Measurements from ENCODE around the gene SH2D3A. TPM values are rescaled to one million over a fixed set of nuclear protein-coding genes. Genes with fewer than 3 reads are reported as not detected.
"Not testable (repeated sequence)": the region's sequence is repeated elsewhere in the genome, so short reads cannot be mapped to it uniquely, and the experiment has no call there.

Gene SH2D3A
- total RNA-seq, 1 donor from 2014 or later, result 27.6 TPM

DNA sequence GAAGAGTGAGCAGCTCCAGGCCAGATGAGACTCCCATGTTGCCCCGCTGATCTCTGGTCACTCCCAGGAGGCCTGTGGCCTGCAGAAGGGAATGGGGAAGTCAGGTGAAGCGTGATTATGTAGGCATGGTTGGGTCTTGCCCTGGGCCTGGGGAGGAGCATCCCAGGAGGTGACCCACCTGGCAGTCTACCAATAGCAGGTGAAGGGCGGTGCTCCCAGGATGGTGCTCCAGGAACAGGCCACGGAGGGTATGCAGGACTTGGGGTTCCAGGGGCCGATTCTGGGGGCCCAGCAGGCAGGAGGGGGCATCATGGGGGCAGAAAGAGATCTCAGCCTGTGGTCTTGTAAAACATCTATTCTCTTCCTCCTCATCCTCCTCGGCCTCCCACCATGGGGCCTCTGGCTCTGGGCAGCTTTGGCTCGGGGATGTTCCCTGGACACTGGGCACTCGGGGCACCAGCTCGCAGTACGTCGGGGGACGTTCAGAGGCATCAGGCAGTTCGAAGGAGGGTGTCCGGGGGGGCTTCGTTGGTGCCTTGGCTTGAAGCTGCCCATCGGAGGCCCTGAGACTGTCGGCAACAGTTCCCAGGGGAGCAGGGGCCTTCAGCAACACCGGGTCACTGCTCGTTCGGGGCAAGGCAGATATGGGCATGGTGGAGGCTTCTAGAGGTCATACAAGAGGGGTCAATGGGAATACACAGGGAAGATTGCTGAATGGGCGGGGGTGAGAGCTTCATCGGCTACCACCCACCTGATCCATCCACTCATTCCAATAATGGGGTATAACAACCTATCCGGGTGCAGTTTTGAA is 12.4 kb downstream of the SH2D3A start:
- TF ChIP-seq, protein P1, sequence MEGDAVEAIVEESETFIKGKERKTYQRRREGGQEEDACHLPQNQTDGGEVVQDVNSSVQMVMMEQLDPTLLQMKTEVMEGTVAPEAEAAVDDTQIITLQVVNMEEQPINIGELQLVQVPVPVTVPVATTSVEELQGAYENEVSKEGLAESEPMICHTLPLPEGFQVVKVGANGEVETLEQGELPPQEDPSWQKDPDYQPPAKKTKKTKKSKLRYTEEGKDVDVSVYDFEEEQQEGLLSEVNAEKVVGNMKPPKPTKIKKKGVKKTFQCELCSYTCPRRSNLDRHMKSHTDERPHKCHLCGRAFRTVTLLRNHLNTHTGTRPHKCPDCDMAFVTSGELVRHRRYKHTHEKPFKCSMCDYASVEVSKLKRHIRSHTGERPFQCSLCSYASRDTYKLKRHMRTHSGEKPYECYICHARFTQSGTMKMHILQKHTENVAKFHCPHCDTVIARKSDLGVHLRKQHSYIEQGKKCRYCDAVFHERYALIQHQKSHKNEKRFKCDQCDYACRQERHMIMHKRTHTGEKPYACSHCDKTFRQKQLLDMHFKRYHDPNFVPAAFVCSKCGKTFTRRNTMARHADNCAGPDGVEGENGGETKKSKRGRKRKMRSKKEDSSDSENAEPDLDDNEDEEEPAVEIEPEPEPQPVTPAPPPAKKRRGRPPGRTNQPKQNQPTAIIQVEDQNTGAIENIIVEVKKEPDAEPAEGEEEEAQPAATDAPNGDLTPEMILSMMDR (conservative IDR thresholded peaks at IDR 0.05; ENCODE audit: low read depth, low read length), result no peak
- DNase-seq (ENCODE audit: low read depth), result no peak
- no peak overlapping the region for H3K4me3 ChIP-seq (ENCODE audit: low read depth, low read length)

DNA sequence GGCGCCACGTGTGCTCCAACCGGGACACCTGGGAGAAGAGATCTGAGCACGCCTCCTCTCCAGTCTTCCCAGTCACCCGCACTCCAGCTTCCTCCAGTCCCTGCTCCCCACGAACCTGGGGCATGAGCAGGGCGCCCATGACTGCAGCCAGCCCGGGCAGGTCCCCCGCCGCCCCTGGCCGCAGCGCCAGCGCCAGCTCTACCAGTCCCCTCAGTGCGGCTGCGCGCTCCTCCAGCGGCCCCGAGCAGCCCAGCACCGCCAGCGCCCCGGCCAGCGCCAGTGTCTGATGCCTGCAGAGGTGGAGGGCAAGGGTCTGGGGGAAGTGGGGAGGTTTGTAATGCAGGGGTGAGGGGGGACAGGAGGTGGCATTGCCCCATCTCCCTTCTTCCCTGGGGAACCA is 13.1 kb downstream of the SH2D3A start:
- no peak overlapping the region for H3K4me3 ChIP-seq (ENCODE audit: low read depth, low read length)
- no peak for DNase-seq (ENCODE audit: low read depth)
- TF ChIP-seq, protein P1 (conservative IDR thresholded peaks at IDR 0.05; ENCODE audit: low read depth, low read length), result no peak

DNA sequence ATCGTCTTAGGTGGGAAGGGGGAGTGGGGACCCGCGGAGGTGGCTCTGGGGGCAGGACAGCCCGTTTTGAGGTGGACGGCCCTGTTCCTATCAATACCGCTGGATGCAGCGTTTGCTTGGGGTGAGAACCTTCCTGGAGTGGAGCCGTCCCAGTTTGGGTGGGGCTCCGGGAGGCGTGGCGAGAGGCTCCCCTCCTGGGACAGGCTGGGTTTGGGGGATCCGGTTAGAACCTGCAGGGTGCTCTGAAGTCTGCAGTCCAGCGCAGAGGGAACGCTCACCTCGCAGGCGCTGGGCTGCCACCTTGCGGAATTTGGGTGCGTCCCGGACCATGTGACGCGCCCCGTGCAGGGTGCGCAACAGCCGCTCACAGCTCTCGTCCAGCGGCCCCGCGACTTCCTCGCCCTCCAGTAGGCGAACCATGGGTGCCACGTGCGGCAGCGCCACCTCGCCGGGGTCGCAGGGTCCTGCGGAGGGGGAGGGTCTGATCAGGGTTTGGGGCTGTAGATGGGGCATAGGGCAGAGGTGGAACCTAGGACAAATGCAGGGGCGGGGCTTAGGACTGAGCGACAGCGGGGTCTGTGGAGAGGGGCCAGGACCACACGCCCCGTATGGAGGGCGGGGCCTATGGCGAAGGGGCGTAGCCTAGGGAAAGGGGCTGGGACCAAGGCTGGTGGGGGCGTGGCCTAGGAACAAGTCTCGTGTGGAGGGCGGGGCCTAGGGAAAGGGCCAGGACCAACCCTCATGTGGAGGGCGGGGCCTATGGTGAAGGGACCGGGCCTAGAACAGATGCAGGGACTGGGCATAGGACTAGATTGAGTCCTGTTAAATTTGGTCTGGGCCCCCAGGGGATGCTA is 13.8 kb downstream of the SH2D3A start:
- TF ChIP-seq, protein P1 (conservative IDR thresholded peaks at IDR 0.05; ENCODE audit: low read depth, low read length), result peak; percentile 42
- no peak for DNase-seq (ENCODE audit: low read depth)
- peak overlapping the region; percentile 47 for H3K4me3 ChIP-seq (ENCODE audit: low read depth, low read length)

DNA sequence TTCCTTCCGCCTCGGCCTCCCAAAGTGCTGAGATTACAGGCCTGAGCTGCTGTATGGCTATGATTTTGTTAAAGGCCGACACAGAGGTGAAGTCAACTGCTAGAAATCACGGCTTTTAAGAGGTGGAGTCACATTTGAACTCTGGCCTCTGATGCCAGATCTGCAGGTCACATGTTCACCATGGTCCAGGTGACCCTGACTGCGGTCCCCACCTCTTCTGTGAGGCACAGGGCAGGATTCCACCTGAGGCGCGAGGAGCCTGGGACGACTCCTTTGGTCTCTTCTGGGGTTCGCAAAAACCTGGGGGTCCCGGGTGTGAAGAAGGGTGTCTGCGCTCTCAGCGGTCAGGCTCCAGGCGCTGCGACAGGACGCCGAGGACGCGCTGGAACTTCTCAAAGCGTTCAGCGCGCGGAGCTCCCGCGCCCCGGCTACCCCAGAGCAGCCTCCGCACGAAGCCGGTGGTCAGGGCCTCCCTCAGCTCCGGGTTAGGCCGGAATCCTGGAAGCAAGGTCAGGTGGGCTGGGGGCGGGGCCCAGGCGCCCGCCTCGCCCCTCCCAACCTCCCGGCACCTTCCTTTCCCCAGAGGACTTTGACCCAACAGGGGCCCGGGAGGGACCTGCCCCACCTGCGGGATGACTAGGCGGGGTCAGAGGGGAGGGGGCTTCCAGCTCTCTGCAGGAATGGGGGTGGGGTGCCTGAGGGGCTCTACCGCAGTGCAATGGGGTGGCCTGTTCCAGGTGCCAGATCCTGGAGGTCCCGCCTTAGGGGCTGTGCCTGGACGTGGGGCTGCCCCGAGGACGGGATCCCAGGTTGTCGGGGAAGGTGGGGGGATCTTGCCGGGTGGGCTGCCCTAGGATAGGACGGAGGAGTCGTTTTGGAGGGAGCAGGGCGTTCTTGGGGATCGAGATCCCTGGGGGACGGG is 14.7 kb downstream of the SH2D3A start:
- peak overlapping the region; percentile 47 for H3K4me3 ChIP-seq (ENCODE audit: low read depth, low read length)
- TF ChIP-seq, protein P1 (conservative IDR thresholded peaks at IDR 0.05; ENCODE audit: low read depth, low read length), result no peak
- DNase-seq (ENCODE audit: low read depth), result no peak

DNA sequence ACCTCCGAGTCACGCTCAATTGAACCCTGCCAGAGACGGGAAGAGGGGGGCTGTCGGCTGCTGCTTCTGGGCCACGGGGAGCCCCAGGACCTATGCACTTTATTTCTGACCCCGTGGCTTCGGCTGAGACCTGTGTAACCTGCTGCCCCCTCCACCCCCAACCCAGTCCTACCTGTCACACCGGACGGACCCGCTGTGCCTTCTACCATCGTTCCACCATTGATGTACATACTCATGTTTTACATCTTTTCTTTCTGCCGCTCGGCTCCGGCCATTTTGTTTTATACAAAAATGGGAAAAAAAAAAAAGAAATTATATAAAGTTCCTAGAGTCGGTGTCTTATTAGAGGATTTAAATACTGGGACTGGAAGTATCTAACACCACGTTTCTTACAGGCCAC is 16.0 kb downstream of the SH2D3A start:
- TF ChIP-seq, protein P1 (conservative IDR thresholded peaks at IDR 0.05; ENCODE audit: low read depth, low read length), result no peak
- DNase-seq (ENCODE audit: low read depth), result no peak
- H3K4me3 ChIP-seq (ENCODE audit: low read depth, low read length), result no peak overlapping the region

DNA sequence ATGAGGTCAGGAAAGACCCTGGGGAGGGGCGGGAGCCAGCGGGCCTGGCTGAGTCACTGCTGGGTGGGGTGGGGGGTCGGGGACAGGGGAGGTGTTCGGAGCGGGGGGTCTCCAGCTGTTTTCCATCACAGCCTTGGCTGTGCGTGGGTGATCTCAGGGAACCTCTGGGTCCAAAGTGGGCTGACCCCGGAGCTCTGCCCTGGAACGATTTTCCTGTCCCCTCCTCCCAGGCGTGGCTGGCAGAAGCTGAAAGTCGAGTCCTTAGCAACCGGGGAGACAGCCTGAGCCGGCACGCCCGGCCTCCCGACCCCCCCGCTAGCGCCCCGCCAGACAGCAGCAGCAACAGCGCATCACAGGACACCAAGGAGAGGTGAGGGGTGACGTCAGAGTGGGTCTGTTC is 17.2 kb downstream of the SH2D3A start:
- no peak for DNase-seq (ENCODE audit: low read depth)
- no peak overlapping the region for H3K4me3 ChIP-seq (ENCODE audit: low read depth, low read length)
- TF ChIP-seq, protein P1 (conservative IDR thresholded peaks at IDR 0.05; ENCODE audit: low read depth, low read length), result no peak

DNA sequence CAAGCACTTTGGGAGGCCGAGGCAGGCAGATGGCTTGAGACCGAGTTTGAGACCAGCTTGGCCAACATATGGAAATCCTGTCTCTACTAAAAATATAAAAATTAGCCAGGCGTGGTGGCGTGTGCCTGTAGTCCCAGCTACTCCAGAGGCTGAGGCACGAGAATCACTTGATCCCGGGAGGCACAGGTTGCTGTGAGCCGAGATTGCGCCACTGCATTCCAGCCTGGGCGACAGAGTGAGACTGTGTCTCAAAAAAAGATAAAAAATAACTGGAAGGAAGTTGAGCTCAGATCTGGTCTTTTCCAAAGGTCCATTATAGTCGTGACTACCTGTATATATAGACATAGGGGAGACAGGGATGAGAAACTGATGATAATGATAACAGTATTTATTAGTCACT is 18.7 kb downstream of the SH2D3A start:
- H3K4me3 ChIP-seq (ENCODE audit: low read depth, low read length); DNase-seq (ENCODE audit: low read depth): not testable (repeated sequence)
